ENCODE measurements around the gene HNRNPA0.

GRCh38 chr5:137705106-137705505, 49.1 kb downstream of the HNRNPA0 start:
- TF ChIP-seq CTCF (IDR thresholded peaks at IDR 0.05; ENCODE audit: insufficient read depth, low read length, poor library complexity, severe bottlenecking) (no peak), EZH2phosphoT487 (conservative IDR thresholded peaks at IDR 0.05; ENCODE audit: low read length) (no peak)
